HG03097 (cell line): ENCODE data around the gene GCNT2.
"Not testable (repeated sequence)": the region's sequence is repeated elsewhere in the genome, so short reads cannot be mapped to it uniquely, and the experiment has no call there.

Experiments used
- ATAC-seq: cut with Tn5 transposase; IDR thresholded peaks from one replicate; pipeline ENCODE4 v1.9.1; 2021; ENCODE audit not compliant: unreplicated experiment, low FRiP score

GCNT2 gene

DNA sequence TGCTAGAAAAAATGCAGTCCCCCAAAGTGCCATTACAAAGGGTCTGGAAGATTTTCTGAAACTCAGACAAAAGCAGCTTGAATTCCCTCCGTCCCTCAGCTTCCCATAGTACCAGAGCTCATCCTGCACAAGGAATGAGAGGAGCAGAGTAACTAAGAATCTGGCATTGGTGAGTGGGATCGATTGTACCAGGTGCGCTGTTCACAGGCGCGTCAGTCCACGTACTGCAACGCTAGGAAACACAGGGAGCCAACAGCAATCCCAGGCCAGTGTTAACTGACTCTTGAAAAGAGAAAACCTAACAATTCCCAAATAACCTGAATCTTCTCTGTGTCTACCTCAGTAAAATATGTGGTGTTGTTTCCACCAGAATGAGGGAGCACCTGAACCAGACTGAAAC is 77.9 kb downstream of the GCNT2 start:
- ATAC-seq = no peak

DNA sequence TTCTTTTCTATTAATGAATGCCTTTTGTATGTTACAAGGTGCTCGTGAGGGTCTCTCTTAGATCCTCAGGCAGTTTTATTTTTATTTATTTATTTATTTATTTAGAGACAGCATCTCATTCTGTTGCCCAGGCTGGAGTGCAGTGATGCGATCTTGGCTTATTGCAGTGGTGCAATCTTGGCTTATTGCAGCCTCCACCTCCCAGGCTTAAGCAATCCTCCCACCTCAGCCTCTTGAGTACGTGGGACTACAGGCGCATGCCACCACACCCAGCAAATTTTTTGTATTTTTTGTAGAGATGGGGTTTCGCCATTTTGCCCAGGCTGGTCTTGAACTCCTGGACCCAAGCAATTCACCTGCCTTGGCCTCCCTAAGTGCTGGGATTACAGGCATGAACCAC is 79.5 kb downstream of the GCNT2 start:
- ATAC-seq = not testable (repeated sequence)

DNA sequence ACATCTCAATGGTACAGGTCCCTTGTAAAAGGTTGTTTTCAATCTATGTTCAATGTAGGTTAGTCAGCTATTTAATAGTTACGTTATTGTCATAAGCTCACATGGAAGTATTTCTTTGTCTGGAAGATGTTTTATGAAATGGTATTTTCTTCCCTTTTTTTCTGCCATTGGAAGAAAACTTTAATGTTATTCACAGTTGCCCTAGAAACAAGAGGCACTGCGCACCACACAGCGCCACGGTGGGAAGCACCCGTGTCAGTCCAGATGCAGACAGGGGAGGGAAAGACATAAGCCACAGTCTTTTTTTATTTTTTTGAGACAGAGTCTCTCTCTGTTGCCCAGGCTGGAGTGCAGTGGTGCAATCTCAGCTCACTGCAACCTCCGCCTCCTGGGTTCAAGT is 82.1 kb downstream of the GCNT2 start:
- ATAC-seq = no peak

GRCh38 chr6:10609038-10609437 is 87.9 kb downstream of the GCNT2 start:
- no peak for ATAC-seq

DNA sequence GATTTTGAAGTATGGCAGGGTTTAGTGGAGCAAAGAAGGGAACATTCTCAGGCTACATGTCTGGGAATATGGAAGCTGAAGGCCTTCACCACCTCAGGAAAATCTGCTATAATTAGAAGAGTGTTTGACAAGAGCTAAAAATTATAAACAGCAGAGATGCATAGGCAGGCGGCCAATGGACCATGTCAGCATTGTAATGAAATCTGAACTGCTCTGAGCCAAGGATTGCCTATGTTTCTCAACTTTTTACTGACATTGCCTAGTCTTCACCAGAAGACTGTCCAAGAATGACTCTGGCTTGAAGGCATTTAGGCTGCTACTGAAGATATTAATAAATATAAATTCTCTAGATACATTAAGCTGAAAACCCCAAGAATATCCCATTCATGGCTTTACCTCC is 89.1 kb downstream of the GCNT2 start:
- ATAC-seq = no peak

GRCh38 chr6:10612161-10612560 is 91.0 kb downstream of the GCNT2 start:
- ATAC-seq = no peak

- ATAC-seq = no peak
These were observed 91.9 kb downstream of the GCNT2 start for GRCh38 chr6:10613077-10613476.

DNA sequence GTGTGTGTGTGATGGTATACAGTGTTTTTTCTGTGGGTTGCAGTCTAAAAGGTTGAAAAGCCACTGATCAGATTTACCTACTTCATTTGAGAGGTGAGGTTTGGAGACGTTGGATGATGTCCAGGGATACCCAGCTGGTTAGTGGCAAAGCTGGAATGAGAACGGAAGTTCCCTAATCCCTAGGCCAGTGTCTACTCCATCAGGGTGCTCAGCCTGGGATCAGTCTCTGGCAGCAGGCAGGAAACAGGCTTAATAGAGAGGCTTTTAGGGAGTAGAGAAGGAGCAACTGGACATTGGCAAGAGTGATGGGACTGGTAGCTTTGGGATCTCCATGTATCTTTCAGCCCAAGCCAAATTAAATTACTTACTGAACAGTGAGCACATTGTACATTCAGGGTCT is 92.6 kb downstream of the GCNT2 start:
- no peak for ATAC-seq

- ATAC-seq = no peak
These were observed 94.5 kb downstream of the GCNT2 start for GRCh38 chr6:10615675-10616074.

GRCh38 chr6:10616266-10616665 is 95.1 kb downstream of the GCNT2 start:
- ATAC-seq = not testable (repeated sequence)

- no peak for ATAC-seq
These were observed 96.0 kb downstream of the GCNT2 start for GRCh38 chr6:10617008-10617696.

DNA sequence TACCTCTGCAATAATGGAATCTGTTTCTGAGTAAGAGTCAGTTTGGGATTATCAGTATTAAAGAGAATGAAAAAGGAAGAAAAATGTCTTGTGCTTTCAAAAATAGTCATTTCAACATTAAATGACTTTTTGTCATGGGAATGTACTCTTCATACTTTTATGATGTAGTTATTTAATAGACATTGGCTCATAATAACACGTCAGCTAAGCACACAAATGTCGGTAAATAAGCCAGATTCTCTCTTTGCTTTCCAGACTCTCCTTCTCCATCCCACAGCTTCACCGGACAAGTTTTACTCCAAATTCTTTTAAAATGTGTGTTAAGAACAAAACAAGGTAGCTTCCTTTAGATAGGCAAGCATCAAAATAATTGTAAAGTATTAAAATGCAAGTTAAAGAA is 97.3 kb downstream of the GCNT2 start:
- ATAC-seq = no peak

GRCh38 chr6:10621213-10621612 is 100.1 kb downstream of the GCNT2 start:
- no peak for ATAC-seq

DNA sequence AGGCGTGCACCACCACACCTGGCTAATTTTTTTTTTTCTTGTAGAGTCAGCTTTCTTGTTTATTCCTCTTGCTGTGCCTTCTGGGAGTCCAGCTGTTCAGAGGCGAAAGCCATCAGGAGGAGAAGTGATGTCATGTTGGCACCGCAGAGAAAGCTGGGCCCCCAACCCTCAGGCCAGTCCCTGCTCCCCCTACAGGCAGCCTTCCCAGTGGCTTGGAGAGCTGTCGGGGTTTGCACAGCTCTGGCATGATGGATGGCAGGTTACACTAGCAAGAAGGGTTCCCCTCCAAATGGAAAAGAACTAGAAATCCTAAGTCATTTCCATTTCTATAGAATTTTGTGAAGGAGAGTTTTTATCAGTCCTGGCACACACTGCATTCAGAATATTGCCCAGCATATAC is 100.7 kb downstream of the GCNT2 start:
- no peak for ATAC-seq

DNA sequence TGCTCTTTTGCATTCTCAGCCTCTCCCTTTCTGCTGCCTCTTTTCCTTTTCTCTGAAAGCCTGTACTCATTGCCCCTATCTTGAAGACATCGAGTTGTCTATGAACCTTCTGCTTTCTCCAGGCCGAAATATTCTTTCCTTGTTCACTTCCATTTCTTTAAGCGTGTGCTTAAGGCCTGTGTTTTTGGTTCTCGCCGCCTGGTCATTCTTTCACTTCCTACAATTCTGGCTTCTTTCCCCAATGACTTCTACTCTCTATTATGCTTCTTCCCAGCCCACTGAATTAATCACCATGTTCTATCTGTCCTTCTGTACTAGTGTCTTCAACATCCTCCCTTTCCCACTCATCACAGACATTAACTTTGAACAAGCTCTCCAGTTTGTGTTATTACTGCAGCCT is 103.7 kb downstream of the GCNT2 start:
- no peak for ATAC-seq

DNA sequence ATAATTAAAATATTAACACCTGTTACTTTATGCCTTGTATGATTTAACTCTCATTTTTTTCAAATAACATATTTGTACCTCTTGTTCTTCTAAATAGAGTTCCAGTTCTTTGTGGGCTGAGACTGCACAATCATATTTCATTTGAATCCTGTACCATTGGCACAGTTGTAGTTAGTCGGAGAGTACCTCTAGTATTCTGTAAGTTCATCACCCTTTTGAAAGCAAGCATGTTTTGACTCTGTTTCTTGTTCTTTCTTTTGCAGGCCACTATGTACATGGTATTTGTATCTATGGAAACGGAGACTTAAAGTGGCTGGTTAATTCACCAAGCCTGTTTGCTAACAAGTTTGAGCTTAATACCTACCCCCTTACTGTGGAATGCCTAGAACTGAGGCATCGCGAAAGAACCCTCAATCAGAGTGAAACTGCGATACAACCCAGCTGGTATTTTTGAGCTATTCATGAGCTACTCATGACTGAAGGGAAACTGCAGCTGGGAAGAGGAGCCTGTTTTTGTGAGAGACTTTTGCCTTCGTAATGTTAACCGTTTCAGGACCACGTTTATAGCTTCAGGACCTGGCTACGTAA is 105.1 kb downstream of the GCNT2 start:
- ATAC-seq = no peak

GRCh38 chr6:10627800-10628199 is 106.6 kb downstream of the GCNT2 start:
- ATAC-seq = no peak

- ATAC-seq = no peak
These were observed 109.0 kb downstream of the GCNT2 start for GRCh38 chr6:10630178-10630577.

DNA sequence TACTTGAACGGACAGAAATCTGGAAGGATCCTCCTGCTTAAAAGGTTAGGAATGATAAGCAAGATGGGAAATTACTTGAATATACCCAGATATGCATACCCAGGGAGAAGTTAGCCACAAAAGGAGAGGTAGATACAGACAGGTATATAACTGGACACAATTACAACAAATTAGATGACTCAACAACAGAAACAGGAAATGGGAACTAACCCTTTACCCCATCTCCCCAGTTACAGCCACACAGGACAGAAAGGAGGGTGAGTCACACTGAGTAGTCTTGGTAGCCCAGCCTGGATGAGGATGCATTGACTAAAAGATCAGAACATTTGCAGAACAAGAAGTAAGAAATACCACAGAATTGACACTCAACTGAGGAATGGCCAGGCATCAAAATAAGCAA is 112.1 kb downstream of the GCNT2 start:
- peak; percentile 84 for ATAC-seq

GRCh38 chr6:10640412-10640811 is 119.3 kb downstream of the GCNT2 start:
- no peak for ATAC-seq

- ATAC-seq = no peak
These were observed 120.4 kb downstream of the GCNT2 start for GRCh38 chr6:10641528-10641927.

DNA sequence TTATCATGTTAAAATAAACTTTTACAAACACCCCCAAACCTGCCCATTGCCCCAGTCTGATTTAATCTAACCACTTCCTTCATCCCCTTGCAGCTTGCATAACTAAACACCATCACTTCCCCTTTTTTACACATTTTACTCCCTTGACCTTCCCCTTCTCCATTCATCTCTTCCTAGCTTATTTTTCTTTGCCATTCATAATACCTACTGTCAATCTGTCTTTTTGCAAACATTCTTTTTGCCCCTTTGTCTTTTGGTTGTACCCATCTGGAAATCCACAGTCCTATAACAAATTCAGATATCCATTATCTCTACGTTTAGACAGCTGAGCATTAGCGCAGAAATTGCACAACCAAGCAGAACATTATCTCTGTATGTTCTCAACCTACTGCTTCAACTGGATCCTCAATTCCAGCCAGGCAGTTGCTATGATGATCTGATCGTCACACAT is 122.1 kb downstream of the GCNT2 start:
- peak; percentile 72 for ATAC-seq

DNA sequence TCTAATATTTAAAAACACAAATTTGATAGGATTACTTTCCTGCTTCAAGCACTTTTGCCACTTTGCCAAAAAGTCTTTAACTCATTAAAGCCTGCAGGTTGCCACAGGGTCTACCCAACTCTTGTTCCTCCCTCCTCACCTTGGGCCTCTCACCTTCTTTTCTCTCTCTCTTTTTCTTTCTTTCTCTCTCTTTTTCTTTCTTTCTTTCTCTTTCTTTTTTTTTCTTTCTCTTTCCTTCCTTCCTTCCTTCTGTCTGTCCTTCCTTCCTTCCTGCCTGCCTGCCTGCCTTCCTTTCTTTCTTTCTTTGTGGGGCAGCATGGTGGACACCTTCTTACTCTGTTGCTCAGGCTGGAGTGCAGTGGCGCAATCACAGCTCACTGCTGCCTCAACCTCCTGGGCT is 123.1 kb downstream of the GCNT2 start:
- no peak for ATAC-seq
